Muscle of leg (tissue), 11 donors: Measurements from ENCODE around the gene MSH3. TPM values are rescaled to one million over a fixed set of nuclear protein-coding genes. Genes with fewer than 3 reads are reported as not detected.
"Not testable (repeated sequence)": the region's sequence is repeated elsewhere in the genome, so short reads cannot be mapped to it uniquely, and the experiment has no call there.

Experiments
- DNase-seq: peaks from one replicate; pipeline ENCODE4 v3.0.0; 2013
- H3K27ac ChIP-seq: one replicate; pipeline ENCODE4 v1.5.1; 2013; ENCODE audit warnings: mild to moderate bottlenecking, low read length, control low read depth
- H3K27me3 ChIP-seq: one replicate; pipeline ENCODE4 v1.6.1; 2013; ENCODE audit warnings: low read length; ENCODE audit not compliant: control insufficient read depth, insufficient read depth
- H3K36me3 ChIP-seq: one replicate; pipeline ENCODE4 v1.6.1; 2013; ENCODE audit warnings: low read length; ENCODE audit not compliant: control insufficient read depth, insufficient read depth
- H3K4me1 ChIP-seq: one replicate; pipeline ENCODE4 v1.6.1; 2013; ENCODE audit warnings: low read length; ENCODE audit not compliant: control insufficient read depth, insufficient read depth
- H3K4me3 ChIP-seq: one replicate; pipeline ENCODE4 v1.5.1; 2013; ENCODE audit warnings: low read length, control low read depth
- H3K9me3 ChIP-seq: replicated peaks from 2 replicates; pipeline ENCODE4 v1.6.1; 2013; ENCODE audit warnings: low read depth, low read length; ENCODE audit not compliant: control insufficient read depth
- WGBS: methylation state at CpG from one replicate; pipeline ENCODE4 v1.1.5; 2013; ENCODE audit warnings: missing lambda C conversion rate; ENCODE audit not compliant: insufficient coverage; 5-methylcytosine and 5-hydroxymethylcytosine counted together
- polyA plus RNA-seq, 8 donors: library from polyadenylated mRNA; unstranded; fragments of 120-200 nt; gene quantifications; one replicate each; pipeline versions ENCODE4 v1.2.1 to v1.2.3, GENCODE V29; 2013; ENCODE audit warnings: inconsistent platforms in 1 of 8, low replicate concordance in 1 of 8; ENCODE audit not compliant: insufficient read length in 8 of 8, insufficient read depth in 1 of 8
- total RNA-seq: library from RNA; stranded (reverse); fragments of 120-200 nt; gene quantifications from one replicate; pipeline ENCODE4 v1.2.4, GENCODE V29; 2013

The MSH3 gene
- total and polyA plus RNA-seq, 9 donors: 7.2 to 13.3 (median 9.5) TPM

GRCh38 chr5:80799573-80799972 lies 145.1 kb downstream of the MSH3 start:
- no peaks in the 10 kb centered on the region for H3K4me1 ChIP-seq
- no peak overlapping the region for H3K4me3 ChIP-seq
- H3K9me3 ChIP-seq: no peaks in the 10 kb centered on the region
- no peak overlapping the region for H3K27ac ChIP-seq
- H3K36me3 ChIP-seq: peaks cover 2% of the 10 kb centered on the region
- DNase-seq: no peak
- H3K27me3 ChIP-seq: no peaks in the 10 kb centered on the region
- WGBS: no CpG with 5 or more reads among the region's 2 CpGs

- H3K4me3 ChIP-seq: no peak overlapping the region
- peak; percentile 7 for DNase-seq
- H3K36me3 ChIP-seq: no peaks in the 10 kb centered on the region
- H3K4me1 ChIP-seq: no peaks in the 10 kb centered on the region
- H3K9me3 ChIP-seq: no peaks in the 10 kb centered on the region
- WGBS: 80% methylated on average over 1 of the region's 1 CpG
- H3K27ac ChIP-seq: no peak overlapping the region
- no peaks in the 10 kb centered on the region for H3K27me3 ChIP-seq
Measured at GRCh38 chr5:80804332-80804731, 149.9 kb downstream of the MSH3 start.

- no peaks in the 10 kb centered on the region for H3K4me1 ChIP-seq
- H3K36me3 ChIP-seq: no peaks in the 10 kb centered on the region
- DNase-seq: no peak
- no peak overlapping the region for H3K4me3 ChIP-seq
- no CpG with 5 or more reads among the region's 2 CpGs for WGBS
- H3K9me3 ChIP-seq: no peaks in the 10 kb centered on the region
- no peaks in the 10 kb centered on the region for H3K27me3 ChIP-seq
- H3K27ac ChIP-seq: no peak overlapping the region
Measured at GRCh38 chr5:80805038-80805437, 150.6 kb downstream of the MSH3 start.

DNA sequence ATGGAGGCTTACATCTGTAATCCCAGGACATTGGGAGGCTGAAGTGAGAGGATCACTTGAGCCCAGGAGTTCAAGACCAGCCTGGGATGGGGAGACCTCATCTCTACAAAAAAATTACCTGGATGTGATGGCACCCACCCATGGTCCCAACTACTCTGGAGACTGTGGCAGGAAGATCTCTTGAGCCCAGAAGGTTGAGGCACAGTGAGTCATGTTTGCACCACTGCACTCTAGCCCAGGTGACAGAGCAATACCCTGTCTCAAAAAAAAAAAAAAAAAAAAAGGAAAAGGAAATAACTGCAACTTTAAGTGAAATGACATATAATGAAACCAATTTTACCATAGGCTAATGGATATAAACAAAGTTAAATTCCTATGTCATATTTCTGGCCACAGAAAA lies 152.5 kb downstream of the MSH3 start:
- H3K9me3 ChIP-seq: no peaks in the 10 kb centered on the region
- H3K27me3 ChIP-seq: no peaks in the 10 kb centered on the region
- no peaks in the 10 kb centered on the region for H3K36me3 ChIP-seq
- no peak overlapping the region for H3K27ac ChIP-seq
- DNase-seq: no peak
- H3K4me3 ChIP-seq: no peak overlapping the region
- no peaks in the 10 kb centered on the region for H3K4me1 ChIP-seq

DNA sequence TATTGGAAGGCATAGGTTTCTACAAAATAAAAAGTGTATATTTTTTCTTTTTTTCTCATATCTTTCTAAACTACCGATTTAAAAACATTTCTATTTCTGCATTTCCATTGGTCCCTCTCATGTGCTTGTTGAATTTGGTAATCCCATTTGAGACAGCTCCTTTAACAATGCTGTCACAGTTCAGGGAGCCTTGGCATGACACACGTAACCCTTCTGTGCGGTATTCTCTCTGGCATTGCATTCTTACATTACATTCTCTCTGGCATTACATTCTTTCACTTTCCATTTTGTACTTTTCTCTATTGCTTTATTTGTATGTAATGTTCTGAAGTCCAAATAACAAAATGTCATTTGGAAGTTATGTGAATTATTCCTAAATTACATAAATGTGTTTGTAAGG lies 155.0 kb downstream of the MSH3 start:
- Histone ChIP-seq H3K4me3 (no peak overlapping the region), H3K9me3 (no peaks in the 10 kb centered on the region), H3K27me3 (no peaks in the 10 kb centered on the region), H3K36me3 (peaks cover 4% of the 10 kb centered on the region), H3K27ac (no peak overlapping the region), H3K4me1 (no peaks in the 10 kb centered on the region)
- WGBS: no CpG with 5 or more reads among the region's 3 CpGs
- no peak for DNase-seq

DNA sequence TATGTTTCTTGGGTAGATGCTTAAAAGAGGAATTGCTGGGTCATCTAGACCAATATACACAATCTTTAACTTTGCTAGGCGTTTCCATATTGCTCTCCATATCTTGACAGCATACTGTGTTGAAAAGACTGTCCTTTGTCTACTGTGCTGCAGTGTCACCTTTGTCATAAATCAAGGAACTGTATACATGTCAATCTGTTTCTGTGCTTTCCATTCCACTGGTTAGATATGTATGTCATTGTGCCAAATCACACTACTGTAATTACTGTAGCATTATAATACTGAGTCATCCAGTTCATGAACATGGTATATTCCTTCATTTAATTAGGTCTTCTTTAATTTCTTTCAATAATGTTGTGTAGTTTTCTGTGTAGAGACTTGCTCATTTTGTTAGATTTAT lies 156.0 kb downstream of the MSH3 start:
- Histone ChIP-seq H3K27me3 (no peaks in the 10 kb centered on the region), H3K27ac (no peak overlapping the region), H3K4me1 (no peaks in the 10 kb centered on the region), H3K36me3 (peaks cover 4% of the 10 kb centered on the region), H3K4me3 (no peak overlapping the region), H3K9me3 (no peaks in the 10 kb centered on the region)
- no CpG with 5 or more reads among the region's 1 CpG for WGBS
- no peak for DNase-seq

- H3K4me3 ChIP-seq: no peak overlapping the region
- no peaks in the 10 kb centered on the region for H3K4me1 ChIP-seq
- H3K9me3 ChIP-seq: peaks cover 2% of the 10 kb centered on the region
- H3K27ac ChIP-seq: no peak overlapping the region
- no peaks in the 10 kb centered on the region for H3K27me3 ChIP-seq
- DNase-seq: no peak
- H3K36me3 ChIP-seq: peaks cover 4% of the 10 kb centered on the region
- WGBS: 100% methylated on average over 3 of the region's 3 CpGs
Measured at GRCh38 chr5:80816590-80816989, 162.1 kb downstream of the MSH3 start.

GRCh38 chr5:80820685-80821084 lies 166.2 kb downstream of the MSH3 start:
- DNase-seq: no peak
- H3K27me3 ChIP-seq: no peaks in the 10 kb centered on the region
- 80% methylated on average over 1 of the region's 3 CpGs for WGBS

GRCh38 chr5:80822640-80823039 lies 168.2 kb downstream of the MSH3 start:
- H3K4me1 ChIP-seq: peaks cover 2% of the 10 kb centered on the region
- no peak overlapping the region for H3K27ac ChIP-seq
- H3K4me3 ChIP-seq: no peak overlapping the region
- no peaks in the 10 kb centered on the region for H3K9me3 ChIP-seq
- WGBS: no CpG with 5 or more reads among the region's 1 CpG
- no peak for DNase-seq
- H3K27me3 ChIP-seq: no peaks in the 10 kb centered on the region
- no peaks in the 10 kb centered on the region for H3K36me3 ChIP-seq

More at GRCh38 chr5:80820685-80821084, 166.2 kb downstream of the MSH3 start:
- H3K9me3 ChIP-seq: peaks cover 2% of the 10 kb centered on the region
- no peak overlapping the region for H3K4me3 ChIP-seq
- H3K27ac ChIP-seq: no peak overlapping the region
- no peaks in the 10 kb centered on the region for H3K36me3 ChIP-seq
- peaks cover under 1% of the 10 kb centered on the region for H3K4me1 ChIP-seq

DNA sequence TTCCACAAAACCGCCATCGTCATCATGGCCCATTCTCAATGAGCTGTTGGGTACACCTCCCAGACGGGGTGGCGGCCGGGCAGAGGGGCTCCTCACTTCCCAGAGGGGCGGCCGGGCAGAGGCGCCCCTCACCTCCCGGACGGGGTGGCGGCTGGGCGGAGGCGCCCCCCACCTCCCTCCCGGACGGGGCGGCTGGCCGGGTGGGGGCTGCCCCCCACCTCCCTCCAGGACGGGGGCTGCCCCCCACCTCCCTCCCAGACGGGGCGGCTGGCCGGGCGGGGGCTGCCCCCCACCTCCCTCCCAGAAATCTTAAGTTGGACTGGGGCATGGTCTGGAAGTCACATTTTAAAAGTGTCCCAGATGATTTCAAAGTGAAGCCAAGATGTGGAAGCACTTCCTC lies 169.7 kb downstream of the MSH3 start:
- no CpG with 5 or more reads among the region's 22 CpGs for WGBS
- H3K4me3 ChIP-seq, DNase-seq, H3K9me3 ChIP-seq, H3K36me3 ChIP-seq, H3K27me3 ChIP-seq, H3K4me1 ChIP-seq, H3K27ac ChIP-seq: not testable (repeated sequence)

GRCh38 chr5:80825786-80826460 lies 171.5 kb downstream of the MSH3 start:
- peaks cover 2% of the 10 kb centered on the region for H3K4me1 ChIP-seq
- peak; percentile 80 for DNase-seq
- H3K27me3 ChIP-seq: no peaks in the 10 kb centered on the region
- no peak overlapping the region for H3K4me3 ChIP-seq
- WGBS: no CpG with 5 or more reads among the region's 2 CpGs
- no peak overlapping the region for H3K27ac ChIP-seq
- H3K9me3 ChIP-seq: peaks cover 8% of the 10 kb centered on the region
- peaks cover 5% of the 10 kb centered on the region for H3K36me3 ChIP-seq
